Esophagus squamous epithelium (tissue), 4 donors: ENCODE data around the gene CITED1.

Source experiments
- POLR2A ChIP-seq, 4 donors: fragments of 450-650 bp; IDR thresholded peaks; one replicate each; pipeline ENCODE4 v1.6.1; 2017; ENCODE audit warnings: antibody characterized with exemption in 4 of 4, mild to moderate bottlenecking in 4 of 4, moderate library complexity in 3 of 4
- TF ChIP-seq, protein P1 (sequence below), 6 experiments: fragments of 450-650 bp in 4 of 6; fragments of 200-600 bp in 2 of 6; sonication (generic) in 2 of 6; IDR thresholded peaks; one replicate each; pipeline ENCODE4 v1.5.1; 2016 to 2019; ENCODE audit warnings: antibody characterized with exemption in 6 of 6, mild to moderate bottlenecking in 4 of 6, moderate library complexity in 4 of 6

- no peak for TF ChIP-seq POLR2A (IDR thresholded peaks at IDR 0.05)
- TF ChIP-seq, protein P1, sequence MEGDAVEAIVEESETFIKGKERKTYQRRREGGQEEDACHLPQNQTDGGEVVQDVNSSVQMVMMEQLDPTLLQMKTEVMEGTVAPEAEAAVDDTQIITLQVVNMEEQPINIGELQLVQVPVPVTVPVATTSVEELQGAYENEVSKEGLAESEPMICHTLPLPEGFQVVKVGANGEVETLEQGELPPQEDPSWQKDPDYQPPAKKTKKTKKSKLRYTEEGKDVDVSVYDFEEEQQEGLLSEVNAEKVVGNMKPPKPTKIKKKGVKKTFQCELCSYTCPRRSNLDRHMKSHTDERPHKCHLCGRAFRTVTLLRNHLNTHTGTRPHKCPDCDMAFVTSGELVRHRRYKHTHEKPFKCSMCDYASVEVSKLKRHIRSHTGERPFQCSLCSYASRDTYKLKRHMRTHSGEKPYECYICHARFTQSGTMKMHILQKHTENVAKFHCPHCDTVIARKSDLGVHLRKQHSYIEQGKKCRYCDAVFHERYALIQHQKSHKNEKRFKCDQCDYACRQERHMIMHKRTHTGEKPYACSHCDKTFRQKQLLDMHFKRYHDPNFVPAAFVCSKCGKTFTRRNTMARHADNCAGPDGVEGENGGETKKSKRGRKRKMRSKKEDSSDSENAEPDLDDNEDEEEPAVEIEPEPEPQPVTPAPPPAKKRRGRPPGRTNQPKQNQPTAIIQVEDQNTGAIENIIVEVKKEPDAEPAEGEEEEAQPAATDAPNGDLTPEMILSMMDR (IDR thresholded peaks at IDR 0.05) = no peak
These were observed 36.0 kb downstream of the CITED1 start for GRCh38 chrX:72269671-72270251.
